Loucy (cell line): ENCODE measurements around the gene ASIC4.

Experiments
- EZH2phosphoT487 ChIP-seq: fragments of 200-600 bp; IDR thresholded peaks from 2 replicates; pipeline ENCODE4 v1.6.1; 2018; ENCODE audit warnings: antibody characterized with exemption, mild to moderate bottlenecking, moderate library complexity, borderline replicate concordance
- TF ChIP-seq, protein P1 (sequence below): fragments of 200-600 bp; sonication (generic); conservative IDR thresholded peaks from 2 replicates; pipeline ENCODE4 v1.5.1; 2014; ENCODE audit warnings: mild to moderate bottlenecking, antibody characterized with exemption, low read length

- TF ChIP-seq, protein P1, sequence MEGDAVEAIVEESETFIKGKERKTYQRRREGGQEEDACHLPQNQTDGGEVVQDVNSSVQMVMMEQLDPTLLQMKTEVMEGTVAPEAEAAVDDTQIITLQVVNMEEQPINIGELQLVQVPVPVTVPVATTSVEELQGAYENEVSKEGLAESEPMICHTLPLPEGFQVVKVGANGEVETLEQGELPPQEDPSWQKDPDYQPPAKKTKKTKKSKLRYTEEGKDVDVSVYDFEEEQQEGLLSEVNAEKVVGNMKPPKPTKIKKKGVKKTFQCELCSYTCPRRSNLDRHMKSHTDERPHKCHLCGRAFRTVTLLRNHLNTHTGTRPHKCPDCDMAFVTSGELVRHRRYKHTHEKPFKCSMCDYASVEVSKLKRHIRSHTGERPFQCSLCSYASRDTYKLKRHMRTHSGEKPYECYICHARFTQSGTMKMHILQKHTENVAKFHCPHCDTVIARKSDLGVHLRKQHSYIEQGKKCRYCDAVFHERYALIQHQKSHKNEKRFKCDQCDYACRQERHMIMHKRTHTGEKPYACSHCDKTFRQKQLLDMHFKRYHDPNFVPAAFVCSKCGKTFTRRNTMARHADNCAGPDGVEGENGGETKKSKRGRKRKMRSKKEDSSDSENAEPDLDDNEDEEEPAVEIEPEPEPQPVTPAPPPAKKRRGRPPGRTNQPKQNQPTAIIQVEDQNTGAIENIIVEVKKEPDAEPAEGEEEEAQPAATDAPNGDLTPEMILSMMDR, result no peak
- no peak for TF ChIP-seq EZH2phosphoT487
Observed at GRCh38 chr2:219569635-219570034, 55.4 kb downstream of the ASIC4 start.
